Measurements from ENCODE around the gene FEZ2. TPM values are rescaled to one million over a fixed set of nuclear protein-coding genes. Genes with fewer than 3 reads are reported as not detected.
A peak's percentile ranks its signal among the peaks of the same experiment; 100 is the strongest.

FEZ2 gene
- total RNA-seq, 1 experiment from 2014 or later: 14.8 TPM

DNA sequence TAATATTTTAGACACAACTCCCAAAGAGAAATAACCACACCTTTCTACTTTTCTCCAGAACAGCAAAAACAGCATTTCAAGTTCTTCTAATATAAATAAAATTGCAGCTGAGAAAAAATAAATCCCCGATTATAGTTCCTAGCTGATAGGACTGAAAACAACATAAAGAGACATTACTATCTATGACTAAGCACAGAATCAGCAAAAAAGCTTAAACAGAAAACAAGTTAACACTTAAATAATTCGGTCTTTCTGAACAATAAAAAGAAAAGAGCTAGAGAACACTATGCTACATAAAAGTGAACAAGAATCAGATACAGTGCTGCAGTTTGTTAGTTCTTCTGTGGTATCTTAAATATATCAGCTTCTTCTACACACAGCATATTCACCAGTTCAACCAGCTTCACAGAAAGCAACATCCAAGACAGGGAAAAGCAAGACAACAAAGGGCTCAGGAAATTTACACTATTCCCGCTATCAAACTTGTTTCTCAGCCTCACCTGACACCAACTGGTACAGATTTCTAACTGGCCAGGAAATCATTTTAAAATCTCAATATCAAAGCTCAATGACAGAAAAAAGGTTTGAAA, 28.6 kb downstream of the FEZ2 start:
- POLR2A ChIA-PET: interaction anchor here (1.8 kb wide), 1 partner anchor 80 kb away, joined by 7 read pairs; no protein-coding TSS in a partner anchor
- intact Hi-C loops (cut with micrococcal nuclease): loop anchor here (10.0 kb wide), 1 partner anchor 215 kb away; the partner anchor contains the start of gene CRIM1
- DNase-seq (ENCODE audit: low read depth, low spot score): no peak
- Histone ChIP-seq H3K79me2 (ENCODE audit: insufficient read depth, low read length) (peaks cover 21% of the 10 kb centered on the region), H3K9me3 (ENCODE audit: control insufficient read depth in 1 of 2, insufficient read depth in 1 of 2, low read depth in 1 of 2, low read length in 2 of 2) (no peaks in the 10 kb centered on the region), H3K4me2 (ENCODE audit: low read length) (peak overlapping the region; percentile 68), H4K20me1 (ENCODE audit: insufficient read depth) (no peaks in the 10 kb centered on the region), H3K9ac (ENCODE audit: low read length) (peak overlapping the region; percentile 56), H3K36me3 (ENCODE audit: control insufficient read depth in 1 of 2, insufficient read depth in 2 of 2, low read length in 2 of 2) (no peaks in the 10 kb centered on the region; a peak in 1 of 4 replicates), H3K9me2 (ENCODE audit: insufficient read depth) (no peaks in the 10 kb centered on the region), H2AFZ (ENCODE audit: low read depth, low read length, poor library complexity, severe bottlenecking) (no peak overlapping the region), H3K27ac (ENCODE audit: low read depth, low read length) (peak overlapping the region; percentile 52; the same call in 1 of the 2 replicates), H3K4me1 (ENCODE audit: control insufficient read depth in 1 of 2, insufficient read depth in 2 of 2, low read length in 2 of 2) (peaks cover 22 to 47% of the 10 kb centered on the region in 2 experiments), H3K4me3 (replicated peaks in 1 of 2; ENCODE audit: low read depth in 1 of 2, low read length in 2 of 2) (peak overlapping the region; percentile 2 to 27; a peak in 3 of 4 replicates), H3K27me3 (ENCODE audit: insufficient read depth, low read length) (no peaks in the 10 kb centered on the region)
- BruUV-seq (replicated peaks): no TSS peak
- CTCF ChIA-PET: interaction anchor here (1.1 to 1.3 kb wide), 2 partner anchors 9 to 212 kb away, joined by 3 read pairs; no protein-coding TSS in a partner anchor
- RAD21 ChIA-PET (ENCODE audit: low non-redundant PET in 1 of 2, low total read pairs in 2 of 2, uncharacterized antibody in 2 of 2, unreplicated experiment in 2 of 2): no interaction called here
- TF ChIP-seq, protein P1, sequence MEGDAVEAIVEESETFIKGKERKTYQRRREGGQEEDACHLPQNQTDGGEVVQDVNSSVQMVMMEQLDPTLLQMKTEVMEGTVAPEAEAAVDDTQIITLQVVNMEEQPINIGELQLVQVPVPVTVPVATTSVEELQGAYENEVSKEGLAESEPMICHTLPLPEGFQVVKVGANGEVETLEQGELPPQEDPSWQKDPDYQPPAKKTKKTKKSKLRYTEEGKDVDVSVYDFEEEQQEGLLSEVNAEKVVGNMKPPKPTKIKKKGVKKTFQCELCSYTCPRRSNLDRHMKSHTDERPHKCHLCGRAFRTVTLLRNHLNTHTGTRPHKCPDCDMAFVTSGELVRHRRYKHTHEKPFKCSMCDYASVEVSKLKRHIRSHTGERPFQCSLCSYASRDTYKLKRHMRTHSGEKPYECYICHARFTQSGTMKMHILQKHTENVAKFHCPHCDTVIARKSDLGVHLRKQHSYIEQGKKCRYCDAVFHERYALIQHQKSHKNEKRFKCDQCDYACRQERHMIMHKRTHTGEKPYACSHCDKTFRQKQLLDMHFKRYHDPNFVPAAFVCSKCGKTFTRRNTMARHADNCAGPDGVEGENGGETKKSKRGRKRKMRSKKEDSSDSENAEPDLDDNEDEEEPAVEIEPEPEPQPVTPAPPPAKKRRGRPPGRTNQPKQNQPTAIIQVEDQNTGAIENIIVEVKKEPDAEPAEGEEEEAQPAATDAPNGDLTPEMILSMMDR (IDR thresholded peaks at IDR 0.05 in 2 of 3, conservative IDR thresholded peaks at IDR 0.05 in 1 of 3; ENCODE audit: borderline replicate concordance in 1 of 3, insufficient read depth in 1 of 3, low read depth in 2 of 3, low read length in 2 of 3): no peak
- ATAC-seq: no peak; the same call in 1 of the 2 replicates

GRCh38 chr2:36568516-36569246, 29.3 kb downstream of the FEZ2 start:
- POLR2A ChIA-PET: interaction anchor here (1.8 kb wide), 1 partner anchor 81 kb away, joined by 7 read pairs; no protein-coding TSS in a partner anchor
- Histone ChIP-seq H3K79me2 (ENCODE audit: insufficient read depth, low read length) (peaks cover 22% of the 10 kb centered on the region), H3K4me3 (replicated peaks in 1 of 2; ENCODE audit: low read depth in 1 of 2, low read length in 2 of 2) (peak overlapping the region; percentile 11 to 27; a peak in 3 of 4 replicates), H3K27me3 (ENCODE audit: insufficient read depth, low read length) (no peaks in the 10 kb centered on the region), H3K4me2 (ENCODE audit: low read length) (peak overlapping the region; percentile 68), H3K27ac (ENCODE audit: low read depth, low read length) (peak overlapping the region; percentile 52; the same call in 1 of the 2 replicates), H3K4me1 (ENCODE audit: control insufficient read depth in 1 of 2, insufficient read depth in 2 of 2, low read length in 2 of 2) (peaks cover 29 to 53% of the 10 kb centered on the region in 2 experiments), H2AFZ (ENCODE audit: low read depth, low read length, poor library complexity, severe bottlenecking) (no peak overlapping the region), H3K9me2 (ENCODE audit: insufficient read depth) (no peaks in the 10 kb centered on the region), H4K20me1 (ENCODE audit: insufficient read depth) (no peaks in the 10 kb centered on the region), H3K9me3 (ENCODE audit: control insufficient read depth in 1 of 2, insufficient read depth in 1 of 2, low read depth in 1 of 2, low read length in 2 of 2) (no peaks in the 10 kb centered on the region), H3K36me3 (ENCODE audit: control insufficient read depth in 1 of 2, insufficient read depth in 2 of 2, low read length in 2 of 2) (no peaks in the 10 kb centered on the region; a peak in 1 of 4 replicates), H3K9ac (ENCODE audit: low read length) (peak overlapping the region; percentile 56)
- DNase-seq (ENCODE audit: low read depth, low spot score): no peak
- intact Hi-C loops (cut with micrococcal nuclease): loop anchor here (10.0 kb wide), 1 partner anchor 214 kb away; the partner anchor contains the start of gene CRIM1
- RAD21 ChIA-PET (ENCODE audit: low non-redundant PET in 1 of 2, low total read pairs in 2 of 2, uncharacterized antibody in 2 of 2, unreplicated experiment in 2 of 2): no interaction called here
- ATAC-seq: peak; percentile 76
- BruUV-seq (replicated peaks): no TSS peak
- TF ChIP-seq FOSL1 (IDR thresholded peaks at IDR 0.05; ENCODE audit: low read depth) (peak; percentile 43; the same call in 1 of the 2 replicates), SP1 (IDR thresholded peaks at IDR 0.05; ENCODE audit: low read depth) (peak; percentile 54; the same call in 1 of the 2 replicates), JUND (IDR thresholded peaks at IDR 0.05) (peak; percentile 57; the same call in 1 of the 2 replicates), CBX3 (IDR thresholded peaks at IDR 0.05; ENCODE audit: low read depth) (0 out of 2 replicates have a peak, but pooled peaks have one; percentile 44)
- TF ChIP-seq, protein P2, sequence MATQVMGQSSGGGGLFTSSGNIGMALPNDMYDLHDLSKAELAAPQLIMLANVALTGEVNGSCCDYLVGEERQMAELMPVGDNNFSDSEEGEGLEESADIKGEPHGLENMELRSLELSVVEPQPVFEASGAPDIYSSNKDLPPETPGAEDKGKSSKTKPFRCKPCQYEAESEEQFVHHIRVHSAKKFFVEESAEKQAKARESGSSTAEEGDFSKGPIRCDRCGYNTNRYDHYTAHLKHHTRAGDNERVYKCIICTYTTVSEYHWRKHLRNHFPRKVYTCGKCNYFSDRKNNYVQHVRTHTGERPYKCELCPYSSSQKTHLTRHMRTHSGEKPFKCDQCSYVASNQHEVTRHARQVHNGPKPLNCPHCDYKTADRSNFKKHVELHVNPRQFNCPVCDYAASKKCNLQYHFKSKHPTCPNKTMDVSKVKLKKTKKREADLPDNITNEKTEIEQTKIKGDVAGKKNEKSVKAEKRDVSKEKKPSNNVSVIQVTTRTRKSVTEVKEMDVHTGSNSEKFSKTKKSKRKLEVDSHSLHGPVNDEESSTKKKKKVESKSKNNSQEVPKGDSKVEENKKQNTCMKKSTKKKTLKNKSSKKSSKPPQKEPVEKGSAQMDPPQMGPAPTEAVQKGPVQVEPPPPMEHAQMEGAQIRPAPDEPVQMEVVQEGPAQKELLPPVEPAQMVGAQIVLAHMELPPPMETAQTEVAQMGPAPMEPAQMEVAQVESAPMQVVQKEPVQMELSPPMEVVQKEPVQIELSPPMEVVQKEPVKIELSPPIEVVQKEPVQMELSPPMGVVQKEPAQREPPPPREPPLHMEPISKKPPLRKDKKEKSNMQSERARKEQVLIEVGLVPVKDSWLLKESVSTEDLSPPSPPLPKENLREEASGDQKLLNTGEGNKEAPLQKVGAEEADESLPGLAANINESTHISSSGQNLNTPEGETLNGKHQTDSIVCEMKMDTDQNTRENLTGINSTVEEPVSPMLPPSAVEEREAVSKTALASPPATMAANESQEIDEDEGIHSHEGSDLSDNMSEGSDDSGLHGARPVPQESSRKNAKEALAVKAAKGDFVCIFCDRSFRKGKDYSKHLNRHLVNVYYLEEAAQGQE (IDR thresholded peaks at IDR 0.05; ENCODE audit: low read depth): no peak
- CTCF ChIA-PET: interaction anchor here (1.1 to 1.3 kb wide), 2 partner anchors 10 to 211 kb away, joined by 3 read pairs; no protein-coding TSS in a partner anchor
